Renal cortical epithelial cell (primary cell): ENCODE measurements around the gene LITAF. TPM values are rescaled to one million over a fixed set of nuclear protein-coding genes. Genes with fewer than 3 reads are reported as not detected.

Experiments
- DNase-seq: peaks from one replicate; pipeline ENCODE4 v3.0.0-alpha.2; 2011; ENCODE audit warnings: low read depth
- total RNA-seq: library from RNA; depleted of rRNA; stranded (reverse); fragments of >200 nt; gene quantifications from 2 replicates; pipeline ENCODE4 v1.2.3, GENCODE V29; 2014

Gene LITAF
- 52.6 and 59.2 TPM in 2 replicates for total RNA-seq

DNA sequence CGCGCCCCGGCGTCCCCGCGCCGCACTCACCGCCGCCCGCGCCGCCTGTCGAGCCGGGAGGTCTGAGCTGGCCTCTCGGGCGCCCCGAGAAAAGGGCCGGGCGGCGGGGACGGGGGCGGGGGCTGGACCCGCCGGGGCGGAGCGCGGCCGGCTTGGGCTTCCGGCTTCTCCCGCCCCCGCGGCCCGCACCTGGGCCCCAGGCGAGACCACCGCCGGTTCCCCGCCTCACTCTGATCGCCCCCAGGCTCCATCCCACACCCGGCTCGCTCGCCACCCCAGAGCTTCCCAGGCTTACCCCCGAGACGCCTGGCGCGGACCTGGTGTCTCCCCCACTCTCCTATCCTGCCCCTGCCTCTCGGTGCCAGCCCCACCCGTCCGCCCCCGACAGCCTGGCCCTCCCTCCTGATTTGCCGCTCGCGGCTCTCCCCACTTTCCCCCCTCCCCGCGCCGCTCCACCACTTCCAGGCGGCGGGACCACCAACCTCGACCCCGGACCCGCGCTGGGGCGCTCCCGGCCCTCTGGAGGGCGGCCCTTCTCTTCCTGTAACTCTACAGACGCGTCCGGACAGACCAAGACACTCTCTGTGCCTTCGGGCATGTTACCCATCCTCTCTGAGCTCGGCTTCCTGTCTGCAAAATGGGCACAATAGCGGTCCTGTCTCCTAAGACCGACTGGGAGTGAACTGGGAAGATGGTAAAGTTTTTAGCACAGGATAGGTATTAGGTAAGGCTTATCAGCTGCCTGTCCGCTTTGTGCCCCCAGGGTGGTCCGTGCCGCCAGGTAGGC lies at the start of gene LITAF:
Gene LITAF, minus strand, starts transcription at position 64 of the 787 bp plus-strand sequence. CDS start 30,189 bp downstream, outside the sequence.
- no peak for DNase-seq

DNA sequence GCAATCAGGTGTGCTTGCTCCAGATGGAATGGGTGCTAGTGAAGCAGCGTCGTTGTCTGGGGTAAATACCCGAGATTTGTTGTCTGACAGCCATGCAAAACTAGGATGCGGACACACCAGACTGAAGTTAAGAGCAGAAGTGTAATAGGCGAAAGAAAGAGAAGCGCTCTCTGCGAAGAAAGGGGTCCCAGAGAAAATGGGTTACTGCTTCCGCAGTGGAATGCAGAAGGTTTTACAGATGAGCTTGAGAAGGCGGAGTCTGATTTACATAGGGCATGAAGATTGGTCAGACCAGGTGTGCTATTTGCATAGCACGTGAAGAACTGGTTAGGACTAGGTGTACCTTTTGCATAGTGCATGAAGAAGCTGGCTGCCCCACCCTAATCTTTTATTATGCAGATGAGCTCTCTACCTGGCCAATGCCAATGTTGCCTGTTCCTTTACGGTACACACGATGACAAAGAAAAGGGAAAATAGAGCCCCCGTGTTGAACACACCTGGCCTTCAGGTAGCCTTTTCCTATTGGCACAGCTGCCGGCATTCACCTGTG lies 49.5 kb upstream of the LITAF start:
- peak; percentile 71 for DNase-seq

DNA sequence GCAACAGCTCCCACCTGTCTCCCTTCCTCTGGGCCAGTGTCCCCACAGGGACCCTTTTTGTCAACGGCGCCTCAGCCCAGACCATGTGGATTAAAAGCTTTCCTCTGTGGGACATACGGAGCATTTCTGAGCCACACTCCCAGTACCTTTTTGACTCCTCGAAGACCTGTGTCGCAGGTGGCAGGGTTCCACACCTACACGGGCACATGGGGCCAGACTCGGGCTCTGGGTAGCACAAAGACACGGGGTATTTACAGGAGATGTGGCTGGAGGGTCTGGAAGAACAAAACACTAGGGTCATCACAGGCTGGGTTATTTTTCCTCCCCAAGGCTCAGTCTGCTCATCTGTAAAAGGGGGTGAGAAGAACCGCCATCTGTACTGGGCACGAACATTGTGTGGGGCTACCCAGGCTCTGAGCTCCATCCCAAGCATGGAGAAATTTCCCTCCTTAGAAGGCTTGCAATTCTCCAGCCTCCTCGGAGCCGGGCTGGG lies 49.0 kb upstream of the LITAF start:
- no peak for DNase-seq

DNA sequence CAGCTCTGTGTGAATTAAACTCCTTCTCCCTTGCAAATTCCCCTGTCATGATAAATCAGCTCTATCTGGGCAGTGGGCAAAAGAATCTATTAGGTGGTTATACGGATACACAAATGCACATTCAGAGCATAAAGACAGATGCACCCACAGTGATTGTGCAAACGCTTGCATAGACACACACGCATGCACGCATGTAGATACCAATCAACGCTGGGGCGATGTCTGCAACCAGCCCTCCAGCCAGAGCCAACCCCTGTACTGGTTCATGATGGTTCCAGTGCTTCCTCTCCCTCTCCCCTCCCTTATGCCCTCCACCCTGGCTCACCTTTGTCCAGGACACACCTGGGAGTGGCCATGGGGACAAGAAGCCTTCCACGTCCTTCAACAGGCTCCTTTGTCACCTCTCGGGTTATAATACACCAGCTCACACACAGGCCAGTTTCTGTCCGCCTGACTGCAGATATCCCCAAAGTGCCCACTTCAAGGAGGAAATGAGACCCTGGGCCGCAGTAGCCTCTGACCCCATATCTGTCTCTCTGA lies 48.5 kb upstream of the LITAF start:
- DNase-seq = no peak

DNA sequence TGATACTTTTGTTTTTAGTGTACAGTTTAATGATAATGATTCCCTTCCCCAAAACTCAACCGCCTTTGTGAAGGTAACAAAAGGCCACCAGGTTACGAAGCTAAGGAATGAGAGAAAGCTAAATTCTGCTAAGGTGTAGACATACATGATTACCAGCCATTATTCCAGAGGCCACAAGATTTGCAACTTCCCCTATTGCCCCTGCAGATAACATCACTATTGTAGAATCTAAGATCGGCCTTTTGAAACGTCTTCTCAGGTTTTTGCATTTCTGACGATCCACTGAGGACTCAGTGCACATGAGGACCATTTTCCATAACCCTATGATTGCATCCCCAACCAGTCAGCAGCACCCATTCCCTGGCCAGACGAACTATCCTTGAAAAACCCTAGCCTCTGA lies 47.6 kb upstream of the LITAF start:
- no peak for DNase-seq

DNA sequence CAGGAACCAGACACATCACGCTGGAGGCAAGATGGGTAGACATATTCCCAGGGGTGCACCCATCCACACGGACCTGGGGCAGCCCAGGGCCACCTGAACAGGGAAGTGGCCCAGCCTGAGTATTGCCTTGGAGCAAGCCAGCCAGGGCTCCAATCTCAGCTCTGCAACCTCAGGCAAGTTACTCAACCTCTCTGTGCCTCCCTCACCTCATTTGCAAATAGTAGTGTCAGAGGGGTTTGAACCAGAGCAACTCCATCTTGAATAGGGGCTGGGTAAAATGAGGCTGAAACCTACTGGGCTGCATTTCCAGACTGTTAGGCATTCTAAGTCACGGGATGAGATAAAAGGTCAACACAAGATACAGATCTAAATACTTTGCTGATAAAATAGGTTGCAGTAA lies 46.4 kb upstream of the LITAF start:
- DNase-seq = no peak

DNA sequence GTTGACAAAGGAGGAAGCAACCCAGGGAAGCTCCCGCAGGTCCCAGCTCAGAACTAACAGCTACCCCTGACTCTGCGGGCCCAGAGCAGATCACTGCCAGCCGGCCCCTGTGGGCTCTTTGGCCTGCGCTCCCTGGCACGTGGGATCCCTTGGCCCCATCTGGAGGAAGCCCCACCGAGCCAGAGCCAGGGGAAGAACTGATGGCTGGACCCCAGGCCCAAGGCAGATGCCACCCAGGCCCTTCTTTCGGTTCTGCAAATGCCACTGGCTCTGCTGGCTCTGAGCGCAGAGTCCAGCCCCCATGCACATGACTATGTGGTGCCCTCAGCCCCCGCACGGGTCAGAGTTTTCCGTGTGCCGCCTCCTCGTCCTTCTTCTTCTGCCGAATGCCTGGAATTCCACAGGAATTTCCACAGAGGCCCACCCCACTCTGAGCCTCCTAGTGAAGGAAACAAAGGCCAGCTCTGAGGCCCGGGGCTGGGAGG lies 45.8 kb upstream of the LITAF start:
- peak; percentile 81 for DNase-seq

DNA sequence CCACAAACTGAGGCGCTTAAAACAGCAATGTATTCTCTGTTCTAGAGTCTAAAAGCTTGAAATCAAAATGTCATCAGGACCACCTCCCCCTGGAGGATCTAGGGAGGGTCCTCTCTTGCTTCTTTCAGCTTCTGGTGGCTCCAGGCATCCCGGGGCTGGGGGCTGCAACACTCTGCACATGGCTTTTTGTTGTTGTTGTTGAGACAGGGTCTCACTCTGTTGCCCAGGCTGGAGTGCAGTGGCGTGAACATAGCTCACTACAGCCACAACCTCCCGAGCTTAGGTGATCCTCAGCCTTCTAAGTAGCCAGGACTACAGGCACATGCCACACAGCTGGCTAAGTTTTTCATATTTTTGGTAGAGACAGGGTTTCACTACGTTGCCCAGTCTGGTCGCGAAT lies 44.5 kb upstream of the LITAF start:
- DNase-seq = no peak

DNA sequence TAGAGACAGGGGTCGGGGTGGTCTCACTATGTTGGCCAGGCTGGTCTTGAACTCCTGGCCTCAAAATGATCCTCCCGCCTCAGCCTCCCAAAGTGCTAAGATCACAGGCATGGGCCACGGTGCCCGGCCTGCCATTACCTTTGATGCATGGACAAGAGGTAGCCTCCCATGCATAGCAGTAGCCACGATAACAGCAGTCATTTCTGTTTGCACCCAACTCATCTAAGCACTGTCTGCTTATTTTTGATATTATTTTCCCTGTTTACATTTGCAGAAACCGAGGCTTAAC lies 44.0 kb upstream of the LITAF start:
- no peak for DNase-seq

DNA sequence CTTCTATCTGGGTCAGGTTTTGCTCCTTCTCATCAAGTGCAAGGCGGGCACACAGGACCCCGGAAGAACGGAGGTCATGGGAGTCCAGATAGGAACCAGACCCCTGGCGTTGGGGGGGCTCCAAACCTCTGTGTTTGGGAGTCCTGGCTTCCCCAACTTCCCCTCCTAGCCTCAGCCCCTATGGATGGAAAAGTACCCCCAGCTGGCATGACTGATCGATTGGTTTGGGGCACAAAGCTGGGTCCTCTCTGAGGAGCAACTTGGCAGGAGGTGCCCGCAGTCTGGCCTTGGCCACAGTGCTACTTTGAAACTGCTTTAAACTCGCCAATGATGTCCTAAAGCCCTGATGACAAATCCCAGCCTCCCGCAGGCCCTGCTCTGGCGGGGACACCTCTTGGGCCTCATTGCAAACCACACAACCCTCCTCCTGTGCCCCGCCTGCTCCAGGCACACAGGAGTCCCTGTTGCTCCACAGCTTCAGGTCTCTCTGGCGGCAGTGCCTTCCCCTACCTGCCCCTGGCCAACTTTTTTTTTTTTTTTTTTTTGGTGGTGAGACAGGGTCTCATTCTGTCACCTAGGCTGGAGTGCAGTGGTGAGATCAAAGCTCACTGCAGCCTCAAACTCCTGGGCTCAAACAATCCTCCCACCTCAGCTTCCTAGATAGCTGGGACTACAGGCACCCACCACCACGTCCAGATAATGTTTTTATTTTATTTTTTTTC lies 43.5 kb upstream of the LITAF start:
- DNase-seq = no peak

DNA sequence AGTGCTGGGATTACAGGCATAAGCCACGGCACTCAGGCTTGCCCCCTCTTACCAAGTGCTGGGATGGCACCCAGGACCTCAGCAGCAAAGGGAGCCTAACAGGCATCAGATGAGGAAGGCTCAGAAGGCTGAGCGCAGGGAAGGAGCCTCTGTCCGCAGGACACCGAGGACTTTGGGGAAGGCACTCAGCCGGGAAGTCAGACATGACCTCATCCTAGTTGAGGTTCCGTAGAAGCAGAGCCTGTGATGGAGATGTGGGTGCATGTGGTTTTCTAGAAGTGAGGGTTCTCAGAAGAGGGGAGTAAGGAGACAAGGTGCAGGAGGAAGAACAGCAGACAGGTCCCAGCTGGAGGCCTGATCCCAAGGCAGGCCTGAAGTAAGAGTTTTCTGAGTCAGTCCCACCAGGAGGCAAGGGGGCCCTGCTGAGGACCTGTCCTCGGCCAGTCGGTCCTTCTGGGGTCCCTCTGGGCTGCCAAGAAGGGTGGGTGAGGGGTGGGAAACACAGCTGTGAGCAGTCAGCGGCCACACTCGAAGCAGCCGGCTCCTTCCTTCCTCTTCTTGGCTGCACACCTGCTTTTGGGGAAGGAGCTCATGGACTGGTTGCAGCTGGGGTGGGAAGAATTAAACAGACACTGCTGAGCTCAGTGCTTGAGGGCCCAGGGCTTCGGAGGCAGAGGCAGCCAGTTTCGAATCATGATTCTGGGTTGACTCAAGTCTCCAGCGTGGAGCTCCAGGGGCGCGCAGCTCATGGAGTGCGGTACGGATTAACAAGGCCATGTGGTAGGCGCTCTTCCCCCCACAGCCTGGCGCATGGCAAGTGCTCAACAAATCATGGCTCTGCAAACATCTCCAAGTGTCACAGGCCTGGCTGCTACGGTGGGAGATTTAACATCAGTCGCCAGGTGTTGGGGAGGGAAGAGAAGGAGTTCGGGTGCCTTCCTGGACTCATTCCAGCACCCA lies 42.6 kb upstream of the LITAF start:
- DNase-seq = no peak

DNA sequence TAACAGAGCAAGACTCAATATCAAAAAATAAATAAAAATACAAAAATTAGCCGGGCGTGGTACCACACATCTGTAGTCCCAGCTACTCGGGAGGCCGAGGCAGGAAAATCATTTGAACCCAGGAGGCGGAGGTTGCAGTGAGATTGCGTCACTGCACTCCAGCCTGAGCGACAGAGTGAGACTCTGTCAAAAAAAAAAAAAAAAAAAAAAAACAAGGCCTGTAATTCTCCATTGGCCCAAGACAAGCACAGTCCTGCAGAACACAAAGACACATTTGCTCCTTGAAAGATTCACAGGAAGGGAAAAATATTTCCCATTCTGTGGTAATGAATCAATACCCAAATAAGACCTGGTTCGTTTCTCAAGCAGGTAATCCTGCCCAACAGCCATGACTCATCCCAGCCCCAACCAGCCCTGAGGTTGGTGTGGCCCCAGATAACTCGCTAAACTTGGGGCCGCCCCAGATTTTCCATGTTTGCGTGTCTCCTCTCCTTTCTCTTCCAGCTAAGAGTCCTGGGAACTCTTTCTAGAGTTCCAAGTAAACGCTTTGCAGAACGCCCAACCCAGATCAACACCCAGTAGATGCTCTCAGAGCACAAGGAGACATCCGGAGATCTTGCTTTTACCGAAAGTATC lies 41.2 kb upstream of the LITAF start:
- peak; percentile 90 for DNase-seq

DNA sequence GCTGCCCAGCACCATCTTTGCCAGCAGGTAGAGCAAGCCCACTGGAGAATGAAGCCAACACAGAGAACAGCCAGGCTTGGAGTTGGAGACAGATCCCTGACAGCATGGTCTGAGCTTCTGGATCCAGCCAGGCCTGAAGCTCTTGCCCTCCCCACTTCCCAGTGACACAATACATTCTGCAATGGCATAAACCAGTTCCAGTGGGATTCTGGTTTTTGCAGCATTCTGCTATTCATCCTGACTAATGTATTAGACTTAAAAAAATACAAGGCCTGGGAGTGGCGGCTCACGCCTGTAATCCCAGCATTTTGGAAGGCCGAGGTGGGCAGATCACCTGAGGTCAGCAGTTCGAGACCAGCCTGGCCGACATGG lies 40.6 kb upstream of the LITAF start:
- no peak for DNase-seq

DNA sequence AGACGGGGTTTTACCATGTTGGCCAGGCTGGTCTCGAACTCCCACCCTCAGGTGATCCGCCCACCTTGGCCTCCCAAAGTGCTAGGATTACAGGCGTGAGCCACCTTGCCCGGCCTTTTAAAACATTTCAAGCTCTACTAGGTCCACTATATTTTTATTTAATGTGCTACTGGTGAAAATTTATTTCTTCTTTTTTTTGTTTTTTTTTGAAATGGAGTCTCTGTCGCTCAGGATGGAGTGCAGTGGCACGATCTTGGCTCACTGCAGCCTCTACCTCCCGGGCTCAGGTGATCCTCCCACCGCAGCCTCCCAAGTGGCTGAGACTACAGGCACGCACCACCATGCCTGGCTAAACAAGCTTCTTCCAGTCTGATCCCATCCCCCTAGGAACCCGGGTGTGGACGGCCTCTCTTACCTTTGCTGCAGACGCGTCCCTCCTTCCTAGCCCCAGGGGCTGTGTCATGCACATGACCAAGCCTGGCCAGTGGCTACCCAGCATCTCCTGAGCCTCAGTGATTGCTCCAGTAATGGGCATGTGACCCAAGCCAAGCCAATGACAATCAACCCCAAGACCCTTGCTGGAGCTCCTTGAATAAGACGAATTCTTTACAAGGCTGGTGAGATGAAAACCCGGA lies 40.1 kb upstream of the LITAF start:
- no peak for DNase-seq

DNA sequence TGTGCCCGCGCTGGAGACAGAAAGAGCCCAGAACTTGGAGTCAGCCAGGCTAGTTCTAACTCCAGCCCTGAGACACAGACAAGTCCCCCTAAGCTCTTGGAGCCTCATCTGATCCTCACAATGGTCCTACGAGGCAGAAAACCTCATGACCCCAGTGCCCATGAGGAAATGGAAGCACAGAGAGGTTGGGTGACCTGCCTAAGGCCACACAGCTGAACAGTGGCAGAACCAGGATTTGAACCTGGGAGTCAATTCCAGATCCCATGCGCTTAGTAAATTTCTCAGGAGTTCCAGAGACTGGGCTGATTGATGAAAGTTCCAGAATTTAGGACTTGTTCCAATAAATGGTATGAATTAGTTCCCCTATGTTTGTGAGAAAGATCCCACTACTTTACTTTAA lies 39.0 kb upstream of the LITAF start:
- no peak for DNase-seq

DNA sequence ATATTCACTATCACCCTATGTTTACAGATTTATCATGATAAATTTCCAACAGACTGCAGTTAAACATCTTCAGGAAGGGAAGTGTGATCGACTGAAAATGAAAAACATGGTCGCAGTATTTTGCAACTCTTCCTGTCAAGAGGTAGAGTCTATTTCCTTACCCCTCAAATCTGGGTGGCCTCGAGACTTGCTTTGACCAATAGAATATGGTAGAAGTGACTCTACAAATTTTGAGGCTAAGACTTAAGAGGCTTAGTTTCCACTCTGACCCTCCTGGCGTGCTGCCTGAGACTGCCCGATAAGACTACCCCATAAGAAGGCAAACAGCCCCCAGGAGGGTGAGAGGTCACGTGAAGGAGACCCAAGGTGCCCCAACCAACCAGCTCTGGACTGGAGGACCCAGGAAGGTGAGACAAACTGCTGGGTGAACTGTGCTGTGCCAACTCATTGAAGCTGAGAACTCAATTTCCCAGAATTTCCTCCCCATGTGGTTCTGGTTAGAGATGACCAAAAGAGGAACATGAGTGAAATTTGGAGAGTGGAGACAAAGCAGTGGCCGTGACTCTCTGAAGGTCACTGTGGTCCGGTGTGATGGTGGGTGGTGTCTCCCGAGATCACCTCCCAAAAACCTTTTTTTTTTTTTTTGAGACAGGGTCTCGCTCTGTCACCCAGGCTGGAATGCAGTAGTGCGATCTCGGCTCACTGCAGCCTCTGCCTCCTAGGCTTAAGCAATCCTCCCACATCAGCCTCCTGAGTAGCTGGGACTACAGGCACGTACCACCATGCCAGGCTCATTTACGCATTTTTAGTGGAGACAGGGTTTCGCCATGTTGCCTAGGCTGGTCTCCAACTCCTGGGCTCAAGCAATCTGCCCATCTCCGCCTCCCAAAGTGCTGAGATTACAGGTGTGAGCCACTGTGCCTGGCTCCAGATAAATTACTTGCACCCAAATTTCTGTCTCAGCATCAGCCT lies 38.2 kb upstream of the LITAF start:
- no peak for DNase-seq

DNA sequence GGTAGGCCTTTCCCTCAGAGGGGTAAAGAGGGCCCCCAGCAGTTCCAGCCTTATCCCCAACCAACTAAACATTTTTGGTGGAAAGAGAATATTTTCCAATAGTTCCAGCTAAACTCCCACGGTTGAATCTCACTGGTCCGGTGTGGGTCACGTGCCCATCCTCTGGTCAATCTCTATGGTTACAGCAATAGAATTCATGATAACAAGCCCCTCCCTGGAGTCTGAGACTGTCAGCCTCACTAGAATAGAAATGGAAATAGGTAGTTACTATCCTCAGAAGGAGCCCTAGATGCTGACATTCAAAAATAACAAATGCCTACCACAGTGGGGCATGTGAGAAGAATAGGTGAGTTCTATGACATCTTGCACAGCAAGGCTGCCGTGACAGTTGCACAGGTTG lies 37.5 kb upstream of the LITAF start:
- DNase-seq = no peak

DNA sequence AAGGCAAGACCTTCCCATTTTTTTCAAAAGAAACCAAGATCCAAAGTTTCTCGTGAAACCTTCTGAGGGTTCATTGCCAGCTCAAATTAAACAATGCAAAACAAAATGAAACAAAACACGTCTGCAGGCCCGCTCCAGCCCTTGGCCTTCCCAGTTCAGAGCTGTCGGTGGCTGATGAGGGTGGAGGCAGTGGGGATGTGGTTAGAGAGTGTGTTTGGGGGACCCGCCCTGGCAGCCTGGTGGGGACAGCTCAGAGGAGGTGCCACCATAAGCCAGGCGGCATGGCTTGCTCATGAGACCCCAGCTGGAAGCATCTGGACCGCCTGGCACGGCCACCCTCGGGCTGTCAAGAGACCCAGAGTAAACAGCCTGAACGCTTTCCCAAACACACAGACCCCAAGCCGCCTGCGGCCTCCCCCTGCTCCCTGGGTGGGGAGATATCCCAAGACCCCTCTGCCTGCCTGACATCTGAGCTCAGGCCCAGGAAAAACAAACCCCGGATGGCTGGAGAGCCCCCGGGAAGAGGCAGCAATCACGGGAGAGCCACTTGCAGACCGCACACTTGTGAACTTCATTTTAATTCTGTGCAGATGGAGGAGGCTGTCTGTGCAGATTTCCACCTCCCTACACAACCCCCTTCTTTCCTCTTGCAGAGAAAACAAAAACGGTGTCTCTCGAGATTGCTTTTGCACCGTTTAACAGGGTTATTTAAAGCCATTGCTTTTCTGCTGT lies 35.4 kb upstream of the LITAF start:
- DNase-seq = no peak

DNA sequence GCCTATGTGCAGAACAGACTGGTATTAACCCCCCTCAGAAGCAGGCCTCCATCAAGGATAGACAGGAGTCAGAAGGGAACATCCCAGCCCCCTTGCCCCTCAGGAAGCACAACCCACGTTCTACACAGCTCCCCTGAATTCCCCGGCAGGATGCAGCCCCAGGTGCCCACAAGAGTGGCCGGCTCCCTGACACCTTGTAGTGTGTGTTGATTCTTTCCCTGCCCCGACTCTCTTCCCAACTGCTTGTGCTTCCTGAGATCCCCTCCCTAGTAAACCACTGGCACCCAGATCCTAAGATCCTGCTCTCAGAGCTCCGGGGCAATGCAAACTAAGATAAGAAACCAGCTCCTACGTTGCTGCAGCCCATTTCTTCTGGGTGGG lies 34.8 kb upstream of the LITAF start:
- DNase-seq = no peak
